A375 (cell line): ENCODE data around the gene SCAI. TPM values are rescaled to one million over a fixed set of nuclear protein-coding genes. Genes with fewer than 3 reads are reported as not detected.

Experiments used
- total RNA-seq: library from RNA; depleted of rRNA; stranded (reverse); fragments of >200 nt; shearing (Covaris generic); gene quantifications from 2 replicates; pipeline ENCODE4 v1.2.3, GENCODE V29; 2014; rRNA removed

SCAI gene
- total RNA-seq: 1.5 and 2.8 TPM in 2 replicates

DNA sequence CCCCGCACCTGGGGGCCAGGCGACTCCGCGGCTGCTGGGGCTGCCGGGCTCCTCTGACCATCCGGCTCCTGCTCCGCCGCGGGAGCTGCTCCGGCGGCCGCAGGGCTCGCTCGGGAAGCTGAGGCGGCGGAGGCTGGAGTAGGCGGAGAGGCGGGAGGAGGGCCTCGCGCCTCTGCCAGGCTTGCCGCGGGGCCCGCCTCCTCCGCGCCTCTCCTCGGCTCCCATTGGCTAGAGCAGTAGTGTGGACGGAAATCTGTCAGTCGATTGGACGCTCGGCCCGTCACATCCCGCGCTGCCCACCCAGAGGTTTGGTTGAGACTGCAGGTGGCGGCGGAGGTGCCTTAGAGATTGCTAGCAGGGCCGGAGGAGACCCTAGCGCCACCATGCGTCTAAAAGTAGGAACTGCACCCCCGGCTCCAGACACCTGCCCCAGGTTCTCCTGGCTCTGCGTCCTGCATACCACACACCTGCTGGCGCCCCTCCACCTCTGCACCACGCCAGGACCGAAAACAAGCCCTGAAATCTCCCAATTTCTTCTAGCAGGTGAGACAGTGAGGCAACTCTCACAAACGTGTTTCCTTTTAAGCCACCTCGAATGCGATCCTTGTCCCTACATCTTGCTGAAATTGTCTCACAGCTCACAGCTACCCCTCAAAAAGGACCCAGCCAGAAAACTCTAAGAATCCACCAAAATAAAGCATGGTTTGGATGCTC lies at the start of gene SCAI:
TSS of gene SCAI (minus strand) at position 152 of the 714 bp plus-strand sequence. CDS start at position 61, 91 bp downstream.

DNA sequence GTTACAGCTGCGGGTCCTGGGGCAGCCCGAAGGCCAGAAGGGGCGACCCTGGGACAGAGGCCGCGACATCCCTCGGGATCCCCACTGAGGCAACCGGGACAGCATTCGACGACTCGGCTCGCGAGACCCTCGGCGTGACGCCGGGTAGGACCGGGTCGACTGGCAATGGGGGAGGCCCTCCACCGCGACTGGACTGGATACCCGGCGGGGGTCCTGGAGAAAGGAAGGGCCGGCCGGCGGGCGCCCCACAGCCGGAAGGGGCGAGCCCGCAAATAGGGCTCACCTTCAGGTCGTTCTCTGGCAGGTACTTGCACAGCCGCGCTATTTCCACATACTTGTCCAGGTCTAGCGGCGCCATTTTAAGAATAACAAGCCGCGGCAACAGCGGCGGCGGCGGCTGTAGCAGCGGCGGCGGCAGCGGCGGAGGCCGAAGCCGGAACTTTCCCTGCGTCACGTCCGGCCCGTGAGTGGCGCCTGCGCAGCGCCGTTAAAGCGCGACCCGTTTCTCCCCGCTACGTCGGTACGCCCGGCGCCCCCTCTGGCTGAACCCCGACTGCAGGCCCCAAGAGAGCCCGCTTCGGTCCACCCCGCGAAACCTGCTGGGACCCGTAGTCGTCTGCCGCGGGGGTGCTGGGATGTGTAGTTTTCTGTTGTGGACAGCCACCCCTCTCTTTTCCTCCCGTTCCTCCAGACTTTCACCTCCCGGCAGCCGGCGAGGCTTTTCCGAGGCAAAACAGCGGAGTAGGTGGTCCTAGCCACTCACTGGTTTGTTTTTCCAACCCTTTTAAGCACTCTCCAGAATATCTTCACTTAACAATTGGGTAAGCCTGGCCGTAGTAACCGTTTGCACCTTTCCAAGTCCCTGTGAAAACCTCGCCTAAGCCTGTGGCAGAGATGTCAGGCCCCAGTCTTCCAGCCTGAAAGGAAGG lies 46.3 kb upstream of the SCAI start, which contains the start of gene PPP6C:
TSS of gene PPP6C (minus strand) at position 443 of the 929 bp plus-strand sequence. CDS start at position 358, 85 bp downstream.

DNA sequence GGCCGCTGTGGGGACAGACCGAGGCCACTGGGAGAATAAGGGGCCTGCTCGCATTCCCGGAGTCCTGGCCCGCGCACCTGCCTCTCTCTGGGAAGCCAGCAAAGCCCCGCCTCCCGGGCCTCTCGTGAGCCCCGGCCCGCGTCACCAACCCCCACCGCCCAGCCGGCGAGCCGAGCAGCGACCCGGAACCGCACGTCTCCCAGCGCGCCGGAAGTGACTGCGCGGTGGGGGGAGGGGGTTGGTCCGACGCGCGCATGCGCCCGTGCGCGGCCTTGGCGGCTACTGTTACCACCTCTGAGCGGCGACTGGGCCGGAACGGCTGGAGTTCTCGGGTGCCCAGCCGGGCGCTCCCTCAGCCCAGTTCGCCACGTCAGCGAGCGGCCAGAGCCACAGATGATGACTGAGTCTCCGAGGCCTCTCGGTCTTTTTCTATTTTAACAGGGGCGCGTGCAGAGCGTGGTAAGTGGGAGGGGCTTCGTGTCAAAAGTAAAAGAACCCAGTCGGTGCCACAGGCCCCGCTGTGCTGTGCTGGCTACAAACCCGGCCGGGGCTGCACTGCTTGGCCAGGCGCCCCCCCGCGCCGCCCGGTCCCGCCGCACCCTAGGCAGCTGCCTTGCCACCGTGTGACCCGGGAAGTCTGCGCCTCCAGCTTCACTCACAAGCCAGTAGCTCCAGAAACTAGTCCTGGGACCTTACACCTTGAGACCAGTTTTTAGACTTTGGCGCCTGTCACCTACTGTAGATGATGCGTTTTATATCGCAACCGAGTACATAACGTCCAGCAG lies 202.2 kb downstream of the SCAI start, which contains the start of gene GOLGA1:
TSS of gene GOLGA1 (minus strand) at position 190 of the 785 bp plus-strand sequence. CDS start 2,372 bp downstream, outside the sequence.

Other genes with a start within 250 kb of the SCAI start
- gene GOLGA1, start 202.4 kb downstream of the SCAI start, total RNA-seq: 19.3 and 19.9 TPM in 2 replicates
- gene PPP6C, start 46.3 kb upstream of the SCAI start, total RNA-seq: 15.7 and 20.0 TPM in 2 replicates
- gene RABEPK, start 57.0 kb upstream of the SCAI start, total RNA-seq: 31.6 and 38.2 TPM in 2 replicates
- 110 TPM in 2 replicates for gene HSPA5, start 97.8 kb upstream of the SCAI start, total RNA-seq
- gene GAPVD1, start 118.3 kb upstream of the SCAI start, total RNA-seq: 43.2 and 52.2 TPM in 2 replicates